Measurements from ENCODE around the gene PCBP3.

Gene PCBP3

GRCh38 chr21:45781741-45782140 lies 138.2 kb downstream of the PCBP3 start:
- no peak overlapping the region for H3K27ac ChIP-seq
- TF ChIP-seq CTCF (IDR thresholded peaks at IDR 0.05) = no peak
- peaks cover 6% of the 10 kb centered on the region in 2 experiments for H3K4me1 ChIP-seq (ENCODE audit: control insufficient read depth in 1 of 2, insufficient read depth in 1 of 2, low read depth in 1 of 2, low read length in 1 of 2)
- H3K9me3 ChIP-seq = no peaks in the 10 kb centered on the region
- no peaks in the 10 kb centered on the region for H3K27me3 ChIP-seq
- no peaks in the 10 kb centered on the region for H3K36me3 ChIP-seq
- no peak overlapping the region for H3K4me3 ChIP-seq (ENCODE audit: low read depth in 1 of 2, low read length in 1 of 2)

- no peak overlapping the region for H3K4me3 ChIP-seq (ENCODE audit: low read depth in 1 of 2, low read length in 1 of 2)
- H3K27me3 ChIP-seq = no peaks in the 10 kb centered on the region
- peaks cover 8% of the 10 kb centered on the region for H3K36me3 ChIP-seq
- no peak overlapping the region for H3K27ac ChIP-seq
- no peak for TF ChIP-seq CTCF (IDR thresholded peaks at IDR 0.05)
- H3K9me3 ChIP-seq = no peaks in the 10 kb centered on the region
- H3K4me1 ChIP-seq (ENCODE audit: control insufficient read depth in 1 of 2, insufficient read depth in 1 of 2, low read depth in 1 of 2, low read length in 1 of 2) = peaks cover 16 to 17% of the 10 kb centered on the region in 2 experiments
These were observed 143.1 kb downstream of the PCBP3 start for GRCh38 chr21:45786660-45787059.

GRCh38 chr21:45787371-45787770 lies 143.8 kb downstream of the PCBP3 start:
- TF ChIP-seq CTCF (IDR thresholded peaks at IDR 0.05) = no peak
- H3K4me3 ChIP-seq (ENCODE audit: low read depth in 1 of 2, low read length in 1 of 2) = no peak overlapping the region

GRCh38 chr21:45788198-45788597 lies 144.7 kb downstream of the PCBP3 start:
- H3K4me3 ChIP-seq (ENCODE audit: low read depth in 1 of 2, low read length in 1 of 2) = no peak overlapping the region
- no peak for TF ChIP-seq CTCF (IDR thresholded peaks at IDR 0.05)
- peaks cover 8% of the 10 kb centered on the region for H3K36me3 ChIP-seq
- H3K4me1 ChIP-seq (ENCODE audit: control insufficient read depth in 1 of 2, insufficient read depth in 1 of 2, low read depth in 1 of 2, low read length in 1 of 2) = peaks cover 16 to 17% of the 10 kb centered on the region in 2 experiments
- H3K27ac ChIP-seq = no peak overlapping the region
- H3K27me3 ChIP-seq = no peaks in the 10 kb centered on the region
- no peaks in the 10 kb centered on the region for H3K9me3 ChIP-seq

More at GRCh38 chr21:45787371-45787770, 143.8 kb downstream of the PCBP3 start:
- Histone ChIP-seq H3K27me3 (no peaks in the 10 kb centered on the region), H3K9me3 (no peaks in the 10 kb centered on the region), H3K4me1 (ENCODE audit: control insufficient read depth in 1 of 2, insufficient read depth in 1 of 2, low read depth in 1 of 2, low read length in 1 of 2) (peaks cover 16 to 17% of the 10 kb centered on the region in 2 experiments), H3K36me3 (peaks cover 8% of the 10 kb centered on the region), H3K27ac (no peak overlapping the region)

GRCh38 chr21:45788637-45789506 lies 145.3 kb downstream of the PCBP3 start:
- Histone ChIP-seq H3K4me1 (ENCODE audit: control insufficient read depth in 1 of 2, insufficient read depth in 1 of 2, low read depth in 1 of 2, low read length in 1 of 2) (peaks cover 16 to 17% of the 10 kb centered on the region in 2 experiments), H3K4me3 (ENCODE audit: low read depth in 1 of 2, low read length in 1 of 2) (no peak overlapping the region), H3K27ac (no peak overlapping the region), H3K36me3 (peaks cover 8% of the 10 kb centered on the region), H3K27me3 (no peaks in the 10 kb centered on the region), H3K9me3 (no peaks in the 10 kb centered on the region)
- TF ChIP-seq CTCF (IDR thresholded peaks at IDR 0.05) = no peak
